Esophagus mucosa (tissue), 1 donor: Measurements from ENCODE around the gene SYCP2L. TPM values are rescaled to one million over a fixed set of nuclear protein-coding genes. Genes with fewer than 3 reads are reported as not detected.
A peak's percentile ranks its signal among the peaks of the same experiment; 100 is the strongest.
"Not testable (repeated sequence)": the region's sequence is repeated elsewhere in the genome, so short reads cannot be mapped to it uniquely, and the experiment has no call there.

ENCODE experiments used
- ATAC-seq: fragments of 200-7000 bp; cut with Tn5 transposase; one replicate; pipeline ENCODE4 v1.9.1; 2020
- total RNA-seq: library from RNA; stranded (reverse); gene quantifications from one replicate; pipeline ENCODE4 v1.2.4, GENCODE V29; 2023
- donor health status: DM: yes; HTN: yes; CAD: no.

SYCP2L gene
- total RNA-seq, result not detected

DNA sequence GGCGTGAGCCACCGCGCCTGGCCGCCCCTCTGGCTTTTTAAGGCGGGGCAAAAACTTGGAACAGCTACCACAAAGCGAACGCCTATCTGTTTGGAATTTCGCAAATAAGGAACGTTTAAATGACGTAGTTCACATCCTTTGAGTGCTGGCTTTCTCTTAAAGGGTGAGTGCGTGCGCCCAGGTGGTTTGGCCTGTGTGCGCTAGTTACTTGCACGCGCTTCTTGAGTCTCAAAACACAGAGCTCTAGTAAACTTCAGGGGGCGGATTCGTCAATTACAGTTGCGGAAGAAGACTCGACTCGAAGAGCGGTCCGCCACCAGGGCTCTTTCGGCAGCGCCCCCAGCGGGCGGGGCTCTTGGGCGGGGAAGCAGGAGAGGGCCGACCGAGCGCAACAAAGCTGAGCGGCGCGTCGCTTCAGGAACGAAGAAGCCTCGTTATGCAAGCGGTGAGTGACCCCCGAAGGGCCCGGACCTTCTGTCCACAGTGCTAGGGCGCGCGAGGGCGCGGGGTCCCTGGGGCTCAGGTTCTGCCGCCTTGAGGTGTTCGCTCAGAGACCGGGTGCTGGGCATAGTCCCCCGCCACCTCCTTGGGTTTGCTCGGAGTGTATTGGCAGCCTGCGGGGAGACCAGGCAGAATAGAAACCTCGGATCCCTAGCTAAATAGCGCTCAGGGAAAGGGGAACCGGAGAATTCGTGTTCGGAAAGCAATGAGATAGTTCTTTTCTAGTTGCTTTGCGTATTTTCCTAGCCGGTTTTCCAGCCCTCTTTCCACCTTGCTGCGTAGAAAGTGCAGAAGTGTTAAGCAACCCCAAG is at the start of gene SYCP2L:
Gene SYCP2L, plus strand, starts transcription at position 362 of the 812 bp plus-strand sequence. Its CDS starts 75 bp downstream, at position 437.
- peak; percentile 62 for ATAC-seq

DNA sequence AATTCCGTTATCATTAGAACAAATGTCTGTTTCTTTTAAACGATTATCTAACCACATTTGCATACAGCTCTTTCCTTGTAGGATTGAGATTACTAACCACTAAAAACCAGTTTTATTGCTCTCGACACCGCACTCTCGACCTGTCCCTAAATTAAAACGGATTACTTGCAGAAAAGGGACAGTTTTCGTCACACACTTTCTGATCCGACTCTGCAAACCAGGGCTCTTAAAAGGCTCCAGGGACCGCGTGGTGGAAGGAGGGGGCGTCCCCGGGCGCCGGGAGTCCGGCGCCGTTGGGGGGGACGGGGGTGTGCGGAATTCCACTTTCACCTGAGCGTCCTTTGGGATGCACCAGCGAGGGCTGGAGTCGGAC is 49.2 kb upstream of the SYCP2L start:
- no peak for ATAC-seq

DNA sequence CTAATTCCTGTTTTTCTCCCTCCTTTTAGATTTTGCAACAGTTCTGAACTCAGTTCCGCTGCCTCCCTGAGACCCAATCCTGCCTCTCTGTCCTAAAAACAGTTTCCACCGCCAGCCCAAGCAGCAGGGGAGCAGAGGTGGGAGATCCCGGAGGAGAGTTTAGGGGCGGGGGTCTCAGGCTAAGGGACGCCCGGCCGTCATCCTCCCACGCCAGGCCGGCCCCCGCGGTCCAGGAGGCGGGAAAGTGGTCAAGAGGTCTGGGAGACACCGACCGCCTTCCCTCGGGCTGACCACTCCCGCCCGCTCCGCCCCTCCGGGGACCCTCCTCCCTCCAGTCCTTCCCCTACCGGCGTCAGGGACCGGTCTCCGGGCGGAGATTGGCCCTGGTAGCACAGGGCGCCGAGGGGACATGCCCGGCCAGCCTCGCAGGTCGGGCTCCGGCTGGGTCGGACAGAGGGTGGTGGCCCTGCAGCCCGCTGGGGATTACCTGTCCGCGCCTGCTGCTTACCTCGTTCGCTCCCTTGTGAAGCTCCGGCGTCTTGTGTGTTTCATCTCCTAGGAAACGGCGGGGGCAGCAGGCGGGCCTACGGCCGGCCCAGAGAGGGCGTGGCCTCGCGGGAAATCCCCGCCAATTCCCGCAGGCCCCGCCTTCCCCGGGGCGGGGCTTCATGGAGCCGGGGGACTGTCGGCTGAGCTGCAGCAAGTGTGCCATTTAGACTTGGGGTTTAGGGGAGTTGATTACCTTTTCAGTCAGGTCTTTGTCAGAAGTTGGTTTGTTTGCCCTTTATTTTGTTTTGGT is 48.7 kb upstream of the SYCP2L start, which contains the start of gene MAK:
Gene MAK, minus strand, starts transcription at position 545 of the 799 bp plus-strand sequence. CDS start 7,891 bp downstream, outside the sequence.
- ATAC-seq, result peak; percentile 95

DNA sequence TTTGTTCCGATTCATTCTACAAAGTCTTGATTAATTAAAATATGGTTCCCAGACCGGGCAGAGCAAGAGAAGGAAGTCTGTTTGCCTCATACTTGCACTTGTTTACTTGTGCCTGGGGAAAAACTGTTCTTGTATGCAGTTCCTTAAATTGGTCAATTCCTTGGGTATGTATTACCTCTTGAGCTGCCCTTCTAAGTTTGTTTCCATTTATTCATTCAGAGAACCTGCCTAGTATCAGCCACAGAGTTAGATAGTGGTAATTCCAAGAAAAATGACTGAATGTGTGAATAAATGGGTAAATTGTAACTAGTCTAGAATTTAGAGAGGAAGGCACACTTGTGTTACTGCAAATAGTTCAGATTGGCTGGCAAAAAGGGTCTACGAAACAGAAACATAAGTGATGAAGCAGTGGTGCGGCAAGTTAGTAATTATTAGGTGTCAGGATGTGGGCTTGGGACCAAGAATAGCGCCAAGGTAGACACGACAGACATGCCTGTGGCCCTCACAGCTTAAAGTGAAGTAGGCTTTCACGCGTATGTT is 48.0 kb upstream of the SYCP2L start:
- ATAC-seq, result peak; percentile 22

DNA sequence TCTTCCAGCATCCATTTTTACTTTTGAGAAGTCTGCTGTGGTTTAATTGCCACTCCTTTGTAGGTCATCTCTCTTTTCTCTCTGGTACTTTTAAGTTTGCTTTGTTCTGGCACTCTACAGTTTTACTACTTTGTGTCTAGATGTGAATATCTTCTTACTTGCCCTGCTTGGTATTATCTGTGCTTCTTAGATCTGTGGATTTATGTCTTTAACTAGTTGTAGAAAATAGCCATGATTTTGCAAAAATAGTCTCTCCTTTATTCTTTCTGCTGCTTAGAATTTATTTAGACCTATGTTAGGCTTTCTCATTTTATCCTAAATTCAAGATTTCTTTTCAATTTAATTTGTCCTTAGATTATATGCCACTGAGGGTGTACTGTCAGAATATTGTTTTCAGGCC is 43.3 kb upstream of the SYCP2L start:
- no peak for ATAC-seq

DNA sequence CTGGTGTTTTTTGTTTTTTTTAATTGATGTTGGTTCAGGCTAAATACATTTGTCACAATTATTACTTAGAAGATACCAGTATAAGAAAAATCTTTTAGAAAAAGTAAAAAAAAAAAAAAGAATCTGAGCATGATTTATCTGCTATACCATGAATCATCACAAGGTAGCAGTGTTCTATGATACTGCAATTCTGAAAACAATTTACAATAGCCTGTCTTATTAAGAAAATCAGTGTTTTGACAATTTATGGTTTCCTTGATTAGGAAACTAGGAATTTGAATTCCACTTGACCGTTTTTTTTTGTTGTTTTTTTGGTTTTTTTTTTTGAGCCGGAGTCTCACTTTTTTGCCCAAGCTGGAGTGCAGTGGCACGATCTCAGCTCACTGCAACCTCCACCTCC is 39.2 kb upstream of the SYCP2L start:
- ATAC-seq, result no peak

DNA sequence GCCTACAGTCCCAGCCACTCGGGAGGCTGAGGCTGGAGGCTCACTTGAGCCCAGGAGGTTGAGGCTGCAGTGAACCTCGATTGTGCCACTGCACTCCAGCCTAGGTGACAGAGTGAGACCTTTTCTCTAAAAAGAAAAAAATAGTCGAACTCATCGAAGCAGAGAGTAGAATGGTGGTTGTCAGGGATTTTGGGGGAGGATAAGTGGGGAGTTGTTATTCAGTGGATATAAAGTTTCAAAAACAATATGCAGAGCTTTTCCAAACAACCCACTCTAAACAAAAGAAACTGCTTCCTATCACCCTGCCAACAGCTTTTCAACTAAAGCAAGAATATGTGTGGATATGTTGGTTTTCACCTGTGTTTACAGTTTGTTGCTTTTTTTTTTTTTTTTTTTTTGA is 37.0 kb upstream of the SYCP2L start:
- ATAC-seq, result no peak

DNA sequence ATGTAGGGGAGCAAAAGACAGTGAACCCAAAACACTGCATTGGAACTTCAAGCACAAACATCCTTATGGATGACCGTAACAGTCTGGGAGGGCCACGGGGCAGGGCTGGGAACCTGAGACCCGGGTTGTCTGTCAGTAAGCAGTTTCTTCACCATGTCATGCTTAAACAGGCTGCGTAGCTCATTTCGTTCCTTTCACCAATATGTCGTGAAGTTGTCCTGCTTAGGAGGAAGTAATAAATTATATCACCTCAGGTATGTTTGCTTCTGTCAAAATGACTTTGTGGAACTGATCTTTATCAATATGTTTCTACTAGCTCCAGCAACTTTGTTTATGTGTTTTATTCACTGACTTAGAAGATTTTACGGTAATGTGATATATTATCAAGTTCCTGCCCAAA is 36.1 kb upstream of the SYCP2L start:
- ATAC-seq, result no peak

DNA sequence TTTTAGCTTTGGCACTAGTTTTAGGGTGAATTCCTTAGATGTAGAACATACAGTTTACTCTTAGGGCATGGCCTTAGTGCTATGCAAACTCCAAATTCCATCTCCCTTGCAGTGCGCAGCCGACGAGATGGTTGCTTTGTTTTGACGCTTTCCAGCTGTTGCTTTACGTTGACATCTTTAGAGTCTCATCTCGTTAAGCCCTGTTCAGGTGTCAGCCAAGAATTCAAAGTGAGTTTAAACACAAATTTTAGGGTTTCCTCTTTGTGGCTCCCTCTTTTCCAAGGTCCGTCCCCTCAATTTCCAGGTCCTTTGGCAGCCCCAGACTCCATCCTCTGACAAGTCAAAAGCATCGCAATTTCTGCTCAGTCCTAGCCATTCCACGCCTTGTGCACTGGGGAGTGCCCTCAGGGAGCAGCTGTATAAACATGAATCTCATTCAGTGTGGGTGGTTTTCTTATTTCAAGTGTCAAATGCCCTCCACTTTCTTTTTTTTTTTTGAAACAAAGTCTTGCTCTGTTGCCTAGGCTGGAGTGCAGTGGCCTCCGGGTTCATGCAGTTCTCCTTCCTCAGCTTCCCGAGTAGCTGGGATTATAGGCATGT is 34.4 kb upstream of the SYCP2L start:
- ATAC-seq, result no peak

DNA sequence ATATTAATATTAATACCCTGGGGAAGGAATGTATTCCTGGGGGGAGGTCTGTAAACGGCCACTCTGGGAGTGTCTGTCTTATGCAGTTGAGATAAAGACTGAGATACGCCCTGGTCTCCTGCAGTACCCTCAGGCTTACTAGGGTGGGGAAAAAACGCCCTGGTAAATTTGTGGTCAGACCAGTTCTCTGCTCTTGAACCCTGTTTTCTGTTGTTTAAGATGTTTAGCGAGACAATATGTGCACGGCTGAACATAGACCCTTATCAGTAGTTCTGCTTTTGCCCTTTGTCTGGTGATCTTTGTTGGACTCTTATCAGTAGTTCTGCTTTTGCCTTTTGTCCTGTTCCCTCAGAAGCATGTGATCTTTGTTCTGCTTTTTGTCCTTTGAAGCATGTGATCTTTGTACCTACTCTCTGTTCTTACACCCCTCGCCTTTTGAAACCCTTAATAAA is 33.0 kb upstream of the SYCP2L start:
- not testable (repeated sequence) for ATAC-seq

DNA sequence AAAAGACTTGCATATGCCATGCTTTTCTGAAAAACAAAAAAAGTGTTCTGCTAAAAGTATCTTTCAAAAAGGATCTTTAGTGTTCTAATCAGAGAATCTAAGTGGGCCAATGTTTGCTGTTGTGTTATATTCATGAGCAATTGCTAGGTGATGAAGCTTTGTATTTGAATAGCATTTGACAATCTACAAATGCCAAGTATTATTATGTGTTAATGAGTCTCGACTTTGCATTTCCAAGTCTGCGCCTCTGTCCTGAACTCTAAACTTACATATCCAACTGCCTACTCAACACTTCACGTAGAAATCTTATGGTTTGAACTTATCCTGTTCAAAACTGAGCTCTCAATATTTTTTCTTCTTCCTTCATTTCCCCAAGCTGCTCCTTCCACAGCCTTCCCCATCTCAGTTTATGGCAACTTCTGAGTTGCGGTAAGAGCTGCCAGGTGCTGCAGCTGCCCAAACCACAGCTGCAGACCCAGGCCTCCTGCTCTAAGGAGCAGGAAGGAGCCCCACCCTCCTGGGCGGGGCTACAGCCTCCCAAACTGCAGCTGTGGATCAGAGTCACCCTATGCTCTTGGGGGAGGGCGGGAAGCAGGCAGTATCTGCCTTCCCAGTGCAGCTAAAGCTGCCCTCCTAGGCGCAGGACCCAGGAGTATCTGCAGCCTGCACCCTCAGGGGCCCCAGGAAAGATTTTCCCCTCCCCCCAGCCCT is 31.8 kb upstream of the SYCP2L start:
- no peak for ATAC-seq

DNA sequence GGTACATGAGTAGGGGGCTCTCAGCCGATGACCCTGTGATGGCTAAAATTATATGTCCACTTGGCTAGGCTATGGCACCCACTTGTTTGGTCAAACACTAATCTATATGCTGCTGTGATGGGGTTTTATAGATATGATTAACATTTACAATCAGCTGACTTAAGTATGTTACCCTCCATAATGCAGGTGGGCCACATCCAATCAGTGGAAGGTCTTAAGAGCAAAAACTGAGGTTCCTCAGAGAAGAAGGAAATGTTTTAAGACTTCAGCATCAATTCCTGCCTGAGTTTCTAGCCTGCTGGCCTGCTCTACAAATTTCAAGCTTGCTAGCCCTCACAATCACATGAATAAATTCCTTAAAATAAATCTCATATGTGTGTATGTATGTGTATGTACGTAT is 29.6 kb upstream of the SYCP2L start:
- ATAC-seq, result no peak

DNA sequence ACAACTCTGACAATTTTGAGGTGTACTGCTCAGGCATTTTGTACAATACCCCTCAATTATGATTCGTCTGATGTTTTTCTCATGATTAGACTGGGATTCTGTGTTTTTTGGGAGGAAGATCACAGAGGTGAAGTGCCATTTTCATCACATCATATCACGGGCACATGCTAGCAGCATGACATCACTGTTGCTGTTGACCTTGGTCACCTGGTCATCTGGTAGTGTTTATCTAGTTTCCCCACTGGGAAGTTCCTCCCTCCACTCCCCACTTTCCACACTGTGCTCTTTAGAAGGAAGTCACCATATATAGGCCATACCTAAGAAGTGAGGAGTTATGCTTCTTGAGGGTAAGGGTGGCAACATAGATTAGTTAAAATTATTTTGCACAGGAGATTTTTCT is 25.8 kb upstream of the SYCP2L start:
- no peak for ATAC-seq

DNA sequence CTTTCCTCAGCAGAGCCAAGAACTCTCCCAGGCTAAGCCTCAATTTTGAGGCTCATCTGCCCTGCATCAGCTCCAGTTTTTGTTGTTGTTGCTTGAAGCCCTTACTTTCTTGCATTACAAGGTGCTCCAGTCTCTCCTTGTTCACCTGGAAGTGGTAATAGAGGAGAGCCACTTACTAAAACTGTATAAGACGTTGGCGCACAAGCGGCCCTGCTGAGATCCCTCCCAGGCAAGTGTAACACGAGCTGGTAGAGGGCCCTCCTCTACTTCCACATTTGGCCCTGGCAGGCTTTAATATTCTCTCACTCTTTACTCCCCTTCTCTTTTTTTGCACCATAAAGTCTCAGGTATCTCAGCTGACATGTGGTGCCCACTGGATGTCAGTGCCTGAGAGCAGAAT is 24.5 kb upstream of the SYCP2L start:
- ATAC-seq, result no peak

DNA sequence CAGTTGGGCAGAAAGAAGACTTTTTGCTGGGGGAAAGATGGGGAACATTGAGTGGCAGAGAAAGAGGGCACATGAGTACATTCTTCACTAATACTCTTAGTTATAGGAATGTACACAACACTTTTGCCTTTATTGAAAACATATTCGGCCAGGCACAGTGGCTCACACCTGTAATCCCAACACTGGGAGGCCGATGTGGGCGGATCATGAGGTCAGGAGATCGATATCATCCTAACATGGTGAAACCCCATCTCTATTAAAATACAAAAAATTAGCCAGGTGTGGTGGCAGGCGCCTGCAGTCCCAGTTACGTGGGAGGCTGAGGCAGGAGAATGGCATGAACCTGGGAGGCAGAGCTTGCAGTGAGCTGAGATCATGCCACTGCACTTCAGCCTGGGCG is 23.8 kb upstream of the SYCP2L start:
- not testable (repeated sequence) for ATAC-seq

DNA sequence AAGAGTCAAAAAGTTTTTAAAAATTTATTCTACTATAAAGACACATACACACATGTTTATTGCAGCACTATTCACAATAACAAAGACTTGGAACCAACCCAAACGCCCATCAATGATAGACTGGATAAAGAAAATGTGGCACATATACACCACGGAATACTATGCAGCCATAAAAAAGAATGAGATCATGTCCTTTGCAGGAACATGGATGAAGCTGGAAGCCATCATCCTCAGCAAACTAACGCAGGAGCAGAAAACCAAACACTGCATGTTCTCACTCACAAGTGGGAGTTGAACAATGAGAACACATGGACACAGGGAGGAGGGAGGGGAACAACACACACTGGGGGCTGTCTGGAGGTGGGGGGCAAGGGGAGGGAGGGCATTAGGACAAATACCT is 20.1 kb upstream of the SYCP2L start:
- not testable (repeated sequence) for ATAC-seq

DNA sequence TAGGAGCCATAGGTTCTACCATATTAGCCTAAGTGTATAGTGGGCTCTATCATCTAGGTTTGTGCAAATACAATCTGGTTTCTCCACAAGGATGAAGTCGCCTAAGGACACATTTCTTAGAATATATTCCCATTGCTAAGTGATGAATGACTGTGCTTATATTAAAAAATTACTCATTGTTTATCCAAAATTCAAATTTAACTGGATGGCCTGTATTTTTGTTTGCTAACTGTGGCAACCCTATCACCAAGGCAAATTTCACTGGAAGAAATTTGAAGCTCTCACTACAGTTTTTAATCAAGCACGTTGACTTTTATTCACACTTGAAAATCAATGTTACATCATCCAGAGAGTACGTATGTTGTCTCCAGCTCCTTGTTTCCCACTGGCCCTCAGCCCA is 18.9 kb upstream of the SYCP2L start:
- no peak for ATAC-seq

DNA sequence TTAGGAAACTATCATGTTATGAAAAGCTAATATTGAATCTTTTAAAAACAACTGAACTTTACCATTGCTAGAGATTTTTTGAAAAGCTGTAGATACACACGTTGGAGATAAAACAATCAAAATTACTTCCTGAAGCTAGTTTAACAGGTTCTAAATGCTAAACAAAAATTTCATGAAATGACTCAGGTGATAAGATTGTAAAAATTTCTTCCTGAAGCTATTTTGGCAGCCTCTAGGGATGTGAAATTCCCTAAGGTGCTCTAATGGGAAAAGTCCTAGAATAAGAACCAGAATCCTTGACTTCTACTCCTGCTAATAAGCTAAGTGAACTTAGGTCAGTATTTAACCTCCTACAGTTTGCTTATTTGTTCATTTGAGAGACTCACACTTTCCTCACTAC is 13.5 kb upstream of the SYCP2L start:
- ATAC-seq, result no peak

DNA sequence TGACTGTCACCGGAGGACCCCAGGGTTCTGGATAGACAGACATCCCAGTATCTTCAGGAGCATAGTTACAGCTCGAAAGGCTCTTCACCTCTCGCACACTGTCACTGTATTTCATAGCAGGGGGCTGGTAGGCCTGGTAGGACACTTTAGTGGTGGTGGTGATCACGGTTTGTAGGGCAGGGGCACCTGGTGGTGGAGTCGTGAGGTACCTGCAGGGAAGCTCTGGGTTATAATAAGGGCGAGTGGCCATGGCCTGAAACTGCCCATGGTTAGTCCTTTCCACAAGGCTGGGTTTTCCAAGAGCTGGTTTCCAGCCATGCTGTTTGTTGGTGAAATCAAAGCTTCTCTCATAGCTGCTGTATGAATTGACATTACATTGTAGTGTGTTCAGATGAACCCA is 12.6 kb upstream of the SYCP2L start:
- no peak for ATAC-seq

DNA sequence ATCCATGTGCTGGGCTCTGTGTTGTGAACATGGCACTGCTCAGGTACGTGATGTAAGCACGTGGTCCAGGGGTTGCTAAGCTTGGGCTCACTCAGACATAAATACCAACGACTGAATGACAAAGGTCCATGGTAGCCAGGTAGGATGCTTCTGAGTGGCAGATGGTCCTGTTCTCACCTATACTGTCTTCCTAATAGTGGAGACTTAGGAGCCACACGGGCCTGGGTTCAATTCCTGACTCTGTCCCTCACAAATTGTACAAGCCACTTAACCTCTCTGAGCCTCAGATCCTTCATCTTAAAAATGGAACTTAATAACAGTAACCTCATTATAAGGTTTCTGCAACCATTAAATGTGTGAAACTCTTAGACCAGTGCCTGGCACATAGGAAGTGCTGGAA is 11.8 kb upstream of the SYCP2L start:
- no peak for ATAC-seq

DNA sequence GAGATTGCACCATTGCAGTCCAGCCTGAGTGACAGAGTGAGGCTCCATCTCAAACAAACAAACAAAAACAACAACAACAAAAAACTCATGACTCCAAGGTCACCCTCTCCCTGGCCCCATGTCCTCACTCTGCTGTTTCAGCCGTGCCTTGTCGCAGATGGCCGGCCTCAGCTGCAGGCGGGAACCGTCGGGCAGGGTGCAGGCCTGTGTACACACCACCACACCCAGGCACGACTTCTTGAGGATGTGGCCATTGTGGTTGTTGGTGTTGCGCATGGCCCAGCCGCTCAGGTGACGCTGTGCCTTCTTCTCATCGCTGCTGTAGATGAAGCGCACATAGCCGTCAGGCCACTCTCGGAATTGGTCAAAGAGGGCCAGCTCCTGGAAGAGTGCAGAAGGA is 9.8 kb upstream of the SYCP2L start:
- peak; percentile 25 for ATAC-seq

DNA sequence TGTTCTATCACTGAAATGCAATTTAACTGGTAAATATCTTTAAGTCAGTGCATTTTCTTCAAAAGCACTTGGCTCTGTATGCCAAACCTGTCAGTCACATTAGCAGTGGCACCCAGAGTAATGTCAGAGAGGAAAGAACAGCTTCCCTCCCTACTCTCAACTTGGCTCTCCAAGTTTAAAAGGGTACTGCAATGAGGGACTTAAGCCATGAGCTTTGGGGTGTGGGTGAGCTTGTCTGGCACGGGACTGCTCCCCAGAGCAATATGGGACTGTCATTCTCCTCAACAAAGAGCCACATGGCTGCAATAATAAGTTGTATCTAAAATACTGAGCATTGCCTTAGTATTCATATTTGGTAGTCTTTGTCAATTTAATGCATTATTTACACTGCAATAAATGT is 9.0 kb upstream of the SYCP2L start:
- no peak for ATAC-seq
